ENCODE measurements around the gene SPC25.
"Not testable (repeated sequence)": the region's sequence is repeated elsewhere in the genome, so short reads cannot be mapped to it uniquely, and the experiment has no call there.

Gene SPC25

DNA sequence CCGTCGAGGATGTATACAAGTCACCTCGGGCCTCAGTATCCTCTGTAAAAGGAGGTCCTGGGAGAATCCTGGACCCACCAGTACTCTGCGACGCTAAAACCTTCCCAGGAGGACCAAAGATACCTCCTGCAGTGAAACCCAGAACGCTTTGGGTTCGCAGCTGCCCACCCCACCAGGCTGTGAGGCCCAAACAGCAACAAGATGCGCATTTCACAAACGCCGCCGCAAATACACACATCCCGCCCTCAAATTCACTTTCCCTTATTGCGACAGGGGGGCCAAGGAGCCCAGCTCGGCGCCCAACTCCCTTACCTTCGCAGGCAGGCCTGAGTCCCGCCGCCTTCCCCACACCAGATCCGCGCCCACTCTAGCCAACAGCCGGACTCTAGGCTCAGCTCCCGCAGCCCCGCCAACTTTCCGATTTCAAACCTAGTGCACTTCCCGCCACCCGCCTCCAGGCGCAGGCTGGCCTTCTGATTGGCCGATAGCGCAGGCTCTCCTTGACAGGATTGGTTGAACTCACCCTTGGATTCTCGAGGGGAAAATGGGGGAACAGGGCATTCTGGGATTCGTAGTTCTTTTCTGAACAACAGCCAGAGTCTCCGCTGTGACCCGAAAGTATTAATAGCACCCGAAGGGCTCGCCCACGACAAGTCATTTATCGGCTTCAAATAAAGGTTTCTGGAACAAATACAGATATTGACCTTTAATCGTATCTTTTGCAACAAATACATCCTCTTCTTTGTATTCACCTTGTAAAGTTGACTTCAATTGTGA, at the start of gene SPC25:
Gene SPC25 (minus strand): TSS at position 425 of the 777 bp plus-strand sequence. CDS start 911 bp downstream, outside the sequence.
- DNase-seq (ENCODE audit: low read depth, low spot score): peak; percentile 50

GRCh38 chr2:168939918-168940317, 49.7 kb upstream of the SPC25 start:
- DNase-seq (ENCODE audit: low read depth, low spot score): no peak

DNA sequence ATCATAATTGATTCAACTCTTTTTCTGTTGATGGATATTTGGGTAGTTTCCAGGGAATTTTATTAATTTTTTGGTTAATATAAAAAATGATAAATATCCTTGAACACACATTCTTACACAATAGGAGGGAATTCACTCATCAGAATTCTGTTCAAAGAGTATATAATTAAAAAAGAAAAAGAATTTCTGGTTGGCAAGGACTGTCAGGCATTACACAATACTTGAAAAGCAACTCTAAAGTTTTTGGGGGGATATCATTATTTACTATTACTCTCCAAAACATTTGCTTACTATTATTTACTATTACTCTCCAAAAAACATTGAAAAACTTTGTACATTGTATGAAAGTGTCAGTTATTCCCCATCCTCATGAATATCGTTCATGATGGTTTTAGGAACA, 48.8 kb upstream of the SPC25 start:
- no peak for DNase-seq (ENCODE audit: low read depth, low spot score)

DNA sequence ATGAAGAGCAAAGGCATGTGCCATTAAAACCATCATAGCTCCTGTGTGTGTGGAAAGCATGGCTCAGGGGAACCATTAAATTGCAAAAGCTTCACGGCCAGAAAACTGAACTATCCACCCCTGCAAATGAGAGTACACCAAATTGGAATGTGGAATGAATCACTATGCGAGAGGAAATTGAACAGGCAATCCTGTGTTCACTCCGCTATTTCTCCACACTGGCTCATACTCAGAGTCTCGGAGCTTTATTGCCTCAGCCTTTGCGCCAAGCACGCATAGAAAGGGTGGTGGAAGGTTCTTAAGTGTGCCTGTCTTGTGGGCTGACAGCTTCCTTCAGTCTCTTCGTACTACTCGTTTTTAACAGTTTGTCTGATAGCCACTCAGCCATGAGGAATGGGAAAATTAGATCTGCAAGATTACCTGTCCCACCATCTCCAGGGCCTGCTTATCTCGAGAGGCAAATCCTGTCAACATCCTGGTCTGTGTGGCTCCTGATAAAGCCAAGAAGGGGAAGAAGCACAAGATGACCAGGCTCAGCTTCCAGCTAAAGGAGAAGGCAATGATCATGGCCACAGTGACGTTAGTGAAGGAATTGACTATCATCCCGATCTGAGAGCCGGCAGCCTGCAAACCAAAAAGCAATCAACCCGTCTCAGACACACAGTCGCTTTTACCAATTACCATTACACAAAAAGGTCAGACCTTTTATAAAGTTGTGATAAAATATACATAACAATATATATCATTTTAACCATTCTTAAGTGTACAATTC, 45.8 kb upstream of the SPC25 start:
- no peak for DNase-seq (ENCODE audit: low read depth, low spot score)

DNA sequence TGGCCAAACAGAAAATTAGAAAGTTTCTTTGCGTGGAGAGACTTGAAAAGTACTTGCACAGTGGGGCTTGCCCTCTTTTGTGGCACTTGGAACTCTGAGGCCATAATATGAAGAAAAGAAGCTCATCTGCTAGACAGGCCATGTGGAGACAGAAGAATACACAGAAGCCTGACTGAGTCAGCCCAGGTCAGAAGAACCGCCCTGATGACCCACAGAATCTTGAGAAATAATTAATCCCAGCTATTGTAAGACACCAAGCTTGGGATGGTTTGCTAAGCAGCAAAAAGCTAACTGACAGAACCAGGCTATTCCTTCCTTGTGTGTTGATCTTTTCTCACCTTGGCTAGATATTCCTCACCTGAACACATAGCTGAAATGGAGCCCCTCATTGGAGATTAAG, 44.6 kb upstream of the SPC25 start:
- no peak for DNase-seq (ENCODE audit: low read depth, low spot score)

DNA sequence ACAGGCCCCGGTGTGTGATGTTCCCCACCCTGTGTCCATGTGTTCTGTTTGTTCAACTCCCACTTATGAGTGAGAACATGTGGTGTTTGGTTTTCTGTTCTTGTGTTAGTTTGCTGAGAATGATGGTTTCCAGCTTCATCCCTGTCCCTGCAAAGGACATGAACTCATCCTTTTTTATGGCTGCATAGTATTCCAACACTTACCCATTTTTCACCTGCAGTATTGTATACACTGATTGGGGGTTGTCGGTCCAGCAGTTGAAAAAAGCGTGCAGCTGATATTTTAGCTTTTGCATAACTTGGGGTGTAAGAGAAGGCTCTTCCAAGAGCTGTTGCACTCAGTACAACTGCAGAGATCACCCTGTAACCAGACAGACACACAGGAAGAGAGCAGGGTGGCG, 41.9 kb upstream of the SPC25 start:
- DNase-seq (ENCODE audit: low read depth, low spot score): not testable (repeated sequence)

DNA sequence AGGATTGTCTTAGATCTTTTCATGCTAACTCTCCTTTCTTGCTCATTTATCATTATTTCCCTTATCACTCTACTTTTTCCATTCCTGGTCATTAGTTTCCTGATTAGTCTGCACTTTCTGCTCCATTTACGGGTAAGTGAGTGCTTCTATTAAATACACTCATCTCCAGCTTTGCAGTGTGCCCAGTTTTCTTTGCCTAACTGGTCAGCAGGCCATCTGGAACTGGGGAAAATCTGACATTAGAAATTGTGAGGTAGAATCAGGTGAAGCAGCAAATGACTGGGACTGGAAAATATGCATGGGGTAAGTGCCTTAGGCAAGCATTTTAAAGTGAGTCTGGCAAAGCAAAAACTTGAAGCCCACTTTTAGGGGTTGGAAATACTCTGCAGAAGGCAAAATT, 40.0 kb upstream of the SPC25 start:
- no peak for DNase-seq (ENCODE audit: low read depth, low spot score)

DNA sequence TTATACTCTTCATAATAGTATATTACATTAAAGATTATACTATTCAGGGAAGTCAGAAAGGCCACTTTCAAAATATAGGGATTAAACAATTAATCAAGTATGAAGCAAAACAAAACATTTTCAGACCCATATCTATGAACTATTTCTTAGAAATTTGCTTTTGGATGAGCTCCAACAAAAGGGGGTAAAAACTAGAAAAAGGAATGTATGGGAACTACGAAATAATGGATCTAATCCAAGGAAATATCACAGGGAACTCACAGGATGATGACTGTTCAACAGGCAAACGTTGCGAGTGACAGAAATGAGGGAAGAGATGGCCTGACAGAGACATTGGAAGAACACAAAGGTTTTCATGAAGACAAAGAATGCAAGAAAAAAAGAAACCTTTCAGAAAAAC, 38.8 kb upstream of the SPC25 start:
- no peak for DNase-seq (ENCODE audit: low read depth, low spot score)

- DNase-seq (ENCODE audit: low read depth, low spot score): no peak
Measured at GRCh38 chr2:168928113-168928831, 38.0 kb upstream of the SPC25 start.

GRCh38 chr2:168926621-168927386, 36.6 kb upstream of the SPC25 start:
- DNase-seq (ENCODE audit: low read depth, low spot score): no peak

- no peak for DNase-seq (ENCODE audit: low read depth, low spot score)
Measured at GRCh38 chr2:168920504-168921157, 30.4 kb upstream of the SPC25 start.

- DNase-seq (ENCODE audit: low read depth, low spot score): no peak
Measured at GRCh38 chr2:168916331-168916675, 26.1 kb upstream of the SPC25 start.

DNA sequence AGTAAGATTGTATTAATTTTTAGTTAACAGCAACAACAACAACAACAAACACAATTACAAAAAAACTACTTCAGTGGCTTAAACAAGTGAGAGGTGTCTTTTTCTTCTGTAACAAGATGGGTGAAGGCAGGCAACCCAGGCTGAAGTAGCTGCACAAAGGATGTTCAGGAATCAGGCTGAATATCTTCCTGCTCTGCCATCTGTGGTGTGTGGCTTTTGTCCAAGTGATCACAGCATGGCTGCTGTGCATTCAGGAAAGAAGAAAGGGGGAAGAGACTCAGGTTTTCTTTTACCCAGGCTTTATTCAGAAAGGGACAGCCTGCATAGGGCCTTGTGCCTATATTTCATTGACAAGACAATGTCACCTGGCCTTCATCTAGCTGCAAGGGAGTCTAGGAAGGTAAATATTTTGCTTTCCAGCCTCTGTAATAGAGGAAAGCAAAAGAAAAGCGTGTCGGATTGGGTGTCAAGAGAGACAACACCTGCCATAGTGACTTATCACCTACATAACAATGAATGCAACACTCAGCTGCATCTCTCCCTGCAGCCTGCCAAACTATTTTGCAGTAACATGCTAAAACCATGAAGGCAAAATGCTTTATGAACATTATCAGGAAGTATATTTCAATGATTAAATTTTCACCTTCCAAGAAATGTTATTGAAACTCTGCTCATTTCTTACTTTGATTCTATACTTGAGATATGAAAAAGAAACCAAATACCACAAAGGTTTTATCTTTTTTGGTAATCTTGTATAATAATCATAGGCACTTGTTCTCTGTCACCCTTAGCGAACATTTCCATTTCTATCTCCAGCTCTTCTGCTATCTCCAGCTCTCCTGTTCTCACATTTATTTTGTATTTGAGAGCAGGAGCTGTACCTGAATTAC, 25.5 kb upstream of the SPC25 start:
- DNase-seq (ENCODE audit: low read depth, low spot score): no peak

- DNase-seq (ENCODE audit: low read depth, low spot score): no peak
Measured at GRCh38 chr2:168913495-168913894, 23.3 kb upstream of the SPC25 start.

DNA sequence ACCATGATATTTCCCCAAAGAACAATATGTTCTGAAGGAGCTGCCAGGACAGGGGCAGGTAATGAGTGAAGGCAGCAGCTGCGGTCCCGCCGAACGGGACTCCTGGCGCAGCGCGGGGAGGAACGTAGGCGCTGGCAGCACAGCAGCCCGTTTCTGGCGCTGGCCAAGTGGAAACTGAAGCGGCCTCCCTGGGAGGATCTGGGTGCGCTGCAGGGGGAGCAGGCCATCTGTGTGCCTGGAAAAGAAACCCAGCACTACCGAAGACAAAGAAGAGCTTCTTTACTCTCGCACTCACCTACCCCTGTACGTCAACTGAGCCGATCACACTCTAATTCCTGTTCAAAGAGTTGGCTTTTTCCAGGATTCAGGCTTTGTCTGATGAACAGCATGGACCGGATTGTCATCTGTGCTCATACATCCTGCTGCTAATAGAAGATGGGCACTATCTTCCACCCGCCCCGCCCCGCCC, 22.7 kb upstream of the SPC25 start:
- no peak for DNase-seq (ENCODE audit: low read depth, low spot score)

DNA sequence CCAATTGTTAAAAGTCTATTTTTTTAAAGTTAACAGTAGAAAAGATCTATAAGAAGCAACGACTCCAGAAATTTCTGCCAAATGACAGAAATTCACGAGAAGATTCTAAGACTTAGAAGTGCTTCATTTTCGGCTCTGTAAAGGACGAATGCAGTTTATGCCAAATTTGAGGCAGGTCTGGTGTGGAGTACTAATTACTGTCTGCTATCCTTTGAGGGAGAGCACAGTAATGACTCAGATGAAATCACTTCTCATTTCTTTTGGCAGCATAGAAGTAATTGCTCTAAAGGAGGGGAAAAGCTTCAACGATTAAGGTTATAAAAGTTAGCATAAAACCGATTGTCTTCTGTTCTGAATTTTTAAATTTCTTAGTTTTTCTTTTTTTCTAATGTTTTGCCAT, 22.2 kb upstream of the SPC25 start:
- DNase-seq (ENCODE audit: low read depth, low spot score): no peak

DNA sequence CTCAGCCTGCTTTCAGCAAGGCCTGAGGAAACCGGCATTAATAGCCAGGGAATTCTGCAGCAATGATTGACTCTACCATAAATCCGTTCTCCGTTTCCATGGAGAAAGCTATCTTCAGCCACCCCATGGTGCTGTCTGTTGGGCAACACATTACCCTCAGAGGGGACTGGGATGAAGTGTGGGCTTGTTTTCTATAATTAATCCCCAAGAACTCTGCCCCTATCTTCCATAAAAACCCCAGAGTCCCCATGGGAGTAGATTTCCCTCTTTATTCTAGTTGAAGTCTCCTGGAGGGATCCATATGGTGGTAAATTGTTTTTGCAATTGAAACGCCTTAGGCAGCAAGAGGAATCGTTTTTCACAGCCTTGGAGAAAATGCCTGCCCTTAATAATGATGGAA, 20.1 kb upstream of the SPC25 start:
- no peak for DNase-seq (ENCODE audit: low read depth, low spot score)

GRCh38 chr2:168907940-168908662, 17.9 kb upstream of the SPC25 start:
- no peak for DNase-seq (ENCODE audit: low read depth, low spot score)

GRCh38 chr2:168904358-168904757, 14.1 kb upstream of the SPC25 start:
- DNase-seq (ENCODE audit: low read depth, low spot score): no peak
